DND-41 (cell line): ENCODE results near the gene EVA1C.

Experiments used
- ATAC-seq: fragments of 200-7000 bp; cut with Tn5 transposase; 3 replicates; pipeline ENCODE4 v1.9.1; 2021; ENCODE audit warnings: low read depth; ENCODE audit not compliant: insufficient read depth
- DNase-seq: peaks from one replicate; pipeline ENCODE4 v3.0.0-alpha.2; 2020
- H2AFZ ChIP-seq: 2 replicates; pipeline ENCODE4 v1.6.0; 2012; ENCODE audit warnings: low read depth, low read length
- H3K27ac ChIP-seq: 2 replicates; pipeline ENCODE4 v1.5.1; 2012; ENCODE audit warnings: low read length, inconsistent platforms
- H3K27me3 ChIP-seq: fragments of 200-600 bp; sonication (generic); 2 replicates; pipeline ENCODE4 v1.6.0; 2012; ENCODE audit warnings: low read length, mild to moderate bottlenecking, inconsistent platforms; ENCODE audit not compliant: insufficient read depth, poor library complexity
- H3K36me3 ChIP-seq: 2 replicates; pipeline ENCODE4 v1.5.1; 2012; ENCODE audit warnings: low read length, inconsistent platforms; ENCODE audit not compliant: insufficient read depth
- H3K4me1 ChIP-seq: 2 replicates; pipeline ENCODE4 v1.5.1; 2012; ENCODE audit warnings: mild to moderate bottlenecking, low read length; ENCODE audit not compliant: insufficient read depth
- H3K4me2 ChIP-seq: 2 replicates; pipeline ENCODE4 v1.6.0; 2012; ENCODE audit warnings: mild to moderate bottlenecking, moderate library complexity, low read length, inconsistent platforms; ENCODE audit not compliant: insufficient read depth
- H3K4me3 ChIP-seq, 2 experiments: fragments of 200-600 bp in 1 of 2; shearing (Covaris generic) in 1 of 2; 2 replicates each; pipeline ENCODE4 v1.5.1; 2012 to 2016; ENCODE audit warnings: inconsistent platforms in 2 of 2, low read length in 2 of 2, mild to moderate bottlenecking in 2 of 2, low read depth in 1 of 2, moderate library complexity in 1 of 2
- H3K79me2 ChIP-seq: 2 replicates; pipeline ENCODE4 v1.6.0; 2012; ENCODE audit warnings: low read length, inconsistent platforms; ENCODE audit not compliant: insufficient read depth
- H3K9ac ChIP-seq: 2 replicates; pipeline ENCODE4 v1.6.0; 2012; ENCODE audit warnings: low read depth, mild to moderate bottlenecking, inconsistent platforms, low read length, moderate library complexity
- H3K9me3 ChIP-seq: 2 replicates; pipeline ENCODE4 v1.5.1; 2012; ENCODE audit warnings: low read length, moderate library complexity, mild to moderate bottlenecking, inconsistent platforms; ENCODE audit not compliant: insufficient read depth, severe bottlenecking
- H4K20me1 ChIP-seq: 2 replicates; pipeline ENCODE4 v1.6.0; 2012; ENCODE audit warnings: low read length; ENCODE audit not compliant: insufficient read depth
- CTCF ChIP-seq: IDR thresholded peaks from 2 replicates; pipeline ENCODE4 v1.5.1; 2012; ENCODE audit warnings: borderline replicate concordance, low read length, moderate library complexity, mild to moderate bottlenecking; ENCODE audit not compliant: poor library complexity, severe bottlenecking; ENCODE audit errors: extremely low read depth
- EZH2 ChIP-seq: IDR thresholded peaks from 3 replicates; pipeline ENCODE4 v1.6.1; 2012; ENCODE audit warnings: borderline replicate concordance, low read depth, mild to moderate bottlenecking, moderate library complexity, low read length, inconsistent platforms; ENCODE audit not compliant: severe bottlenecking

The EVA1C gene

GRCh38 chr21:32549440-32549839 is 136.9 kb downstream of the EVA1C start:
- no peak overlapping the region for H3K4me2 ChIP-seq
- TF ChIP-seq EZH2, result no peak
- no peak for TF ChIP-seq CTCF
- no peak for DNase-seq

GRCh38 chr21:32549886-32550285 is 137.4 kb downstream of the EVA1C start:
- no peaks in the 10 kb centered on the region for H3K4me1 ChIP-seq
- ATAC-seq (no peak), DNase-seq (no peak)
- no peak overlapping the region for H2AFZ ChIP-seq
- no peak overlapping the region for H3K9ac ChIP-seq
- H3K9me3 ChIP-seq, result no peaks in the 10 kb centered on the region
- no peak overlapping the region for H3K4me2 ChIP-seq
- no peak for TF ChIP-seq EZH2
- TF ChIP-seq CTCF, result no peak
- H4K20me1 ChIP-seq, result no peaks in the 10 kb centered on the region
- no peaks in the 10 kb centered on the region for H3K36me3 ChIP-seq
- no peak overlapping the region for H3K27ac ChIP-seq
- H3K27me3 ChIP-seq, result no peaks in the 10 kb centered on the region
- no peak overlapping the region for H3K4me3 ChIP-seq
- H3K79me2 ChIP-seq, result no peaks in the 10 kb centered on the region

More at GRCh38 chr21:32549440-32549839, 136.9 kb downstream of the EVA1C start:
- Histone ChIP-seq H3K4me3 (no peak overlapping the region), H3K79me2 (no peaks in the 10 kb centered on the region), H3K4me1 (no peaks in the 10 kb centered on the region), H3K9me3 (no peaks in the 10 kb centered on the region), H3K36me3 (no peaks in the 10 kb centered on the region), H3K27me3 (no peaks in the 10 kb centered on the region), H3K9ac (no peak overlapping the region), H3K27ac (no peak overlapping the region), H4K20me1 (no peaks in the 10 kb centered on the region), H2AFZ (no peak overlapping the region)
- ATAC-seq, result no peak

- H3K4me3 ChIP-seq, result no peak overlapping the region
- H3K36me3 ChIP-seq, result no peaks in the 10 kb centered on the region
- H3K27ac ChIP-seq, result no peak overlapping the region
- no peaks in the 10 kb centered on the region for H4K20me1 ChIP-seq
- H3K9ac ChIP-seq, result no peak overlapping the region
- no peaks in the 10 kb centered on the region for H3K79me2 ChIP-seq
- DNase-seq (no peak), ATAC-seq (no peak)
- no peak overlapping the region for H2AFZ ChIP-seq
- TF ChIP-seq CTCF (no peak), EZH2 (no peak)
- H3K4me1 ChIP-seq, result no peaks in the 10 kb centered on the region
- H3K27me3 ChIP-seq, result no peaks in the 10 kb centered on the region
- H3K9me3 ChIP-seq, result no peaks in the 10 kb centered on the region
- no peak overlapping the region for H3K4me2 ChIP-seq
These were observed 142.5 kb downstream of the EVA1C start for GRCh38 chr21:32554832-32555638.
